NT2/D1 (cell line): Measurements from ENCODE around the gene CPD.

Source experiments
- SUZ12 ChIP-seq: IDR thresholded peaks from 2 replicates; pipeline ENCODE4 v1.6.1; 2011; ENCODE audit not compliant: insufficient read length, insufficient read depth; ENCODE audit errors: extremely low read depth
- ZNF274 ChIP-seq: IDR thresholded peaks from 2 replicates; pipeline ENCODE4 v1.6.1; 2011; ENCODE audit warnings: mild to moderate bottlenecking, low read depth, low read length

DNA sequence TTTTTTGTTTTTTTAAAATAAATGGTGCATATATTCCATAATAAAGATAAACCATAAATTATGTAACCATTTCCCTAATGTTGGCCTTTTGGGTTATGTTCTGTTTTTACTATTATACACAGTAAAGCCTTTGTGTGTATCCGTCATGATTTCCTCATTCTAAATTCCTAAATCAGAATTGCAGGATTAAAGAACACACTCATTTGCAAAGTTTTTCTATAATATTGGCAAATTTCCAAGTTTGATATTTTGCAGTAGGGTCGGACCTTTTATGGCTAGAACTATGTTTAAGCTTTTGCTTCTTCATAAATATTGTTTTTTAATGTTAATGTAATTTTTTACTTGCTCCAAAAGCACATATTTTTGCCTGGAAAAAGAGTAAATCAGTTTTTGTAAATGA lies 115.1 kb downstream of the CPD start:
- no peak for TF ChIP-seq SUZ12
- no peak for TF ChIP-seq ZNF274
